Memory B cell (primary cell): ENCODE measurements around the gene CDADC1.

ENCODE experiments used
- ATAC-seq: fragments of 150-1000 bp; cut with Tn5 transposase; 2 replicates; pipeline ENCODE4 v1.10.0; 2021; ENCODE audit warnings: low read depth, mild to moderate bottlenecking, moderate library complexity
- DNase-seq, 2 donors: peaks; one replicate each; pipeline ENCODE4 v3.0.0; 2022; ENCODE audit warnings: low spot score in 2 of 2
- H3K27ac Mint-ChIP-seq: one replicate; pipeline ENCODE4 v1.8.0; 2022; ENCODE audit warnings: mild to moderate bottlenecking, moderate library complexity, mixed read lengths
- H3K27me3 Mint-ChIP-seq: one replicate; pipeline ENCODE4 v1.8.0; 2022; ENCODE audit warnings: mixed read lengths
- H3K36me3 Mint-ChIP-seq: one replicate; pipeline ENCODE4 v1.8.0; 2022; ENCODE audit warnings: mild to moderate bottlenecking, mixed read lengths
- H3K4me1 Mint-ChIP-seq: one replicate; pipeline ENCODE4 v1.8.0; 2022; ENCODE audit warnings: mixed read lengths
- H3K4me3 Mint-ChIP-seq: one replicate; pipeline ENCODE4 v1.8.0; 2022; ENCODE audit warnings: mild to moderate bottlenecking, moderate library complexity, mixed read lengths
- H3K9me3 Mint-ChIP-seq: one replicate; pipeline ENCODE4 v1.8.0; 2022; ENCODE audit warnings: mixed read lengths

Gene CDADC1

GRCh38 chr13:49295244-49295643 lies 47.5 kb downstream of the CDADC1 start:
- no peak overlapping the region for H3K27ac Mint-ChIP-seq
- ATAC-seq = no peak
- no peak for DNase-seq
- H3K4me3 Mint-ChIP-seq = no peak overlapping the region
- H3K9me3 Mint-ChIP-seq = no peaks in the 10 kb centered on the region
- no peaks in the 10 kb centered on the region for H3K27me3 Mint-ChIP-seq
- H3K36me3 Mint-ChIP-seq = peaks cover 7% of the 10 kb centered on the region
- no peaks in the 10 kb centered on the region for H3K4me1 Mint-ChIP-seq

- Mint-ChIP-seq H3K27ac (no peak overlapping the region), H3K4me3 (no peak overlapping the region), H3K4me1 (peaks cover 4% of the 10 kb centered on the region), H3K36me3 (peaks cover 7% of the 10 kb centered on the region), H3K9me3 (no peaks in the 10 kb centered on the region), H3K27me3 (no peaks in the 10 kb centered on the region)
- DNase-seq = no peak
- ATAC-seq = no peak
These were observed 48.9 kb downstream of the CDADC1 start for GRCh38 chr13:49296659-49297058.

- no peak for ATAC-seq
- no peak overlapping the region for H3K4me3 Mint-ChIP-seq
- no peak for DNase-seq
- H3K9me3 Mint-ChIP-seq = no peaks in the 10 kb centered on the region
- peaks cover 4% of the 10 kb centered on the region for H3K4me1 Mint-ChIP-seq
- H3K27ac Mint-ChIP-seq = no peak overlapping the region
- no peaks in the 10 kb centered on the region for H3K27me3 Mint-ChIP-seq
- peaks cover 7% of the 10 kb centered on the region for H3K36me3 Mint-ChIP-seq
These were observed 49.6 kb downstream of the CDADC1 start for GRCh38 chr13:49297338-49297737.

DNA sequence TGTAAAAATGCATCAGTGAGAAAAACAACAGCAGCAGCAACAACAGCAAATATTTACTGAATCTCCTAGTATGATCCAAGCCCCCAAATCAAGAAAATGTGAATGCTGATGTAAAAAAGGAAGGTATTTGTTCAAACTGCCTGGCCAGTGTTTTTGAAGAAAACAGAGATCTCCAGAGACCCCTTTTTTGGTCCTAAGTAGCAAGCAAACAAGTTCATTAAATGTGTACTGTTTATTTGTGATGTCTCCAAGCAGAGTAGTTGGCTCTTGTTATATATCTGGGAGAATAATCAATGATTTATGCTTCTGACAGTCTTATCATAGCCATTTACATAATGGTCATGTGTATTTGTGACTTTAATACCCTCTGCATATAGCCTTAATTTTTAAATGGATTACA lies 50.7 kb downstream of the CDADC1 start:
- peaks cover 4% of the 10 kb centered on the region for H3K36me3 Mint-ChIP-seq
- H3K4me1 Mint-ChIP-seq = peaks cover 7% of the 10 kb centered on the region
- H3K9me3 Mint-ChIP-seq = no peaks in the 10 kb centered on the region
- ATAC-seq (no peak), DNase-seq (no peak)
- no peak overlapping the region for H3K27ac Mint-ChIP-seq
- no peaks in the 10 kb centered on the region for H3K27me3 Mint-ChIP-seq
- no peak overlapping the region for H3K4me3 Mint-ChIP-seq

DNA sequence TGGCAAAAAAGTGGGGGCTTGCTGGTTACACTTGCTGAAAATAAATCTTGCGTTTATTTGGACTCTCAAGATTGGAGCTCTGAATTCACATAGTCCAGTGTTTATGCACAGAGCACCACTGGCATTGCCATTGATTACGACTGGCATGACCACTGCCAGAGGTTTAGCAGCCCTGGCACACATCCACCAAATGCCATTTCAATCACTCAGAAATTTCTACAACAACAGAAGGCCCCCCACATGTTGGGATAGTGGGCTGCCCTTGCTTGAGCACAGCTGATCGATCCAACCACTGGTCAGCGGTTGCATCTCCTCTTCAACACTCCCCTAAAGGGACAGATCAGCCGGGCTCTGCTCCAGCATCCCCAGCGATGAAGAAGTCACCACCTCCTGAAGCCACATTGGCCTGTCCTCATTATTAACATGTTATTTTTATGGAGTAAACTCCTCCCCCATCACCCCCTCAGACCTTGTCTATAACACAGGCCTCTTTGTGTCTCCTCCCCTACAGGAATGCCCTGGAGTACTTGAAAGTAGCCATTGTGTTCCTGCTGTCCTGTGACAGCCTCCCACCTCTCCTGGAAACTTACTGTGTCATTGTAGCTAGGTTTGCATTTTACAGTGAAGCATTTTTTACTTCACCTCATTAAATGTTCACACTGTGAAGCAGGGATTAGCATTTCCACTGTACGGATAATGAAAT lies 51.3 kb downstream of the CDADC1 start:
- DNase-seq = no peak
- Mint-ChIP-seq H3K27me3 (no peaks in the 10 kb centered on the region), H3K4me3 (no peak overlapping the region), H3K9me3 (no peaks in the 10 kb centered on the region), H3K27ac (no peak overlapping the region), H3K4me1 (peaks cover 9% of the 10 kb centered on the region), H3K36me3 (peaks cover 3% of the 10 kb centered on the region)
- no peak for ATAC-seq

GRCh38 chr13:49300276-49300675 lies 52.6 kb downstream of the CDADC1 start:
- Mint-ChIP-seq H3K27ac (no peak overlapping the region), H3K36me3 (peaks cover 2% of the 10 kb centered on the region), H3K4me3 (no peak overlapping the region), H3K9me3 (no peaks in the 10 kb centered on the region), H3K4me1 (peaks cover 9% of the 10 kb centered on the region), H3K27me3 (no peaks in the 10 kb centered on the region)
- no peak for ATAC-seq
- no peak for DNase-seq

DNA sequence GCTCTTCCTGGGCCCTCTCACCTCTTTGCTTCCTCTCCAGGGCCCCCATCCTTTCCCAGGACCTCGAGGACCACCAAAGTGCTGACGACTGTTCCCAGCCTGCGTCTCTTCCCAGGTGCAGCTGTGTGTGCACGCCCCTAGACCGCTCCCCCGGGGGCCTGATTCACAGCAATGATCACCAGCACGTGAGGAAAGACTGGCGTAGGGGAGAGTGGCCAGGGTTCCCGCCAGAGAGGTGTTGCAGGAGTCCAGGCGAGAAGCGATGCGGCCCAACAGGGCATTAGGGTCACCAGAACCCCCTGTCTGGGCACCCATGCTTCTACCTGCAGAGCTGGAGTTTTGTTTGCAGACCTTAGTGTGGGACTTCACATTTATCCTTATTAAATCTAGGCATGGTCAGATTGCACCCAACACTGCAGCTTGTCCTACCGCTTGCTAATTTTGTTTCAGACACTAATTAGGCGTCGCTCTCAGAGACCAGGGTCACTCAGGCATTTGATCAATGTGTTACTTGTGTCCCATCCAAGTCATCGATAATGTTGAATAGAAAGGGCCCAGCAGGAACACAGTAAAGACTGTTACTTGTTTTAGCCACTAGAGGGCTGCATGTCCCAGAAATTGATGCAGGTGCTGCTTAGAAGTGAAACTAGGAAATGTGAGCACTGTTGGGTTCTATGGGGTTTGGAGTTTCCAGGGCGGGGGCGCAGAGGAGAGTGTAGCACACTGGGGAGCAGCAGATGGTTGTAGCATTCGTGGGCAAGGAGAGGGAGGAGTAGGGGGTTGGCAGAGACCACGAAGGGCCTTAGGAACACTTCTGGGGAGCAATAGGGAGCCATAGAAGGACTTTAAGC lies 53.2 kb downstream of the CDADC1 start:
- DNase-seq (peak; percentile 30 to 71), ATAC-seq (peak; percentile 96)
- H3K27ac Mint-ChIP-seq = peak overlapping the region; percentile 4
- peak overlapping the region; percentile 78 for H3K4me3 Mint-ChIP-seq
- no peaks in the 10 kb centered on the region for H3K27me3 Mint-ChIP-seq
- no peaks in the 10 kb centered on the region for H3K9me3 Mint-ChIP-seq
- no peaks in the 10 kb centered on the region for H3K36me3 Mint-ChIP-seq
- peaks cover 11% of the 10 kb centered on the region for H3K4me1 Mint-ChIP-seq

- Mint-ChIP-seq H3K4me3 (no peak overlapping the region), H3K36me3 (no peaks in the 10 kb centered on the region), H3K27me3 (no peaks in the 10 kb centered on the region), H3K9me3 (no peaks in the 10 kb centered on the region), H3K27ac (no peak overlapping the region), H3K4me1 (peaks cover 11% of the 10 kb centered on the region)
- no peak for ATAC-seq
- no peak for DNase-seq
These were observed 54.5 kb downstream of the CDADC1 start for GRCh38 chr13:49302222-49302621.

DNA sequence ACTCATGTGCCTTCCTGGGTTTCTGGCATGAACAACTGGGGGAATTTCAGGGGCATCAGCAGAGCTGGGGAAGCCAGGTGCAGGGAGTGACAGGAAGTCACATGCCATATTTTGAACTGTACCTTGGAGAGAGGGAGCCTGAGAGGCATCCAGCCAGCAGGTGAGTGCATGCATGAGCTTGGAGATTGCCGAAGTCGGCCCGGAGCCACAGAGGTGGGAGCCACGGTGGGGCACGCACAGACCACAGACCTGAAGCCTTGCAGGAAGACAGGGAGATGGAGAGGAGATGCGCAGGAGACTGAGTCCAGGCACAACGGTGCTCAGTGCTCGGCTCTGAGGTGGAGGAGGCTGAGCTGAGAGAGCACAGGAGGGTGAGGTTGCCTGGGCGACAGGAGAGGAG lies 55.1 kb downstream of the CDADC1 start:
- H3K4me1 Mint-ChIP-seq = peaks cover 11% of the 10 kb centered on the region

DNA sequence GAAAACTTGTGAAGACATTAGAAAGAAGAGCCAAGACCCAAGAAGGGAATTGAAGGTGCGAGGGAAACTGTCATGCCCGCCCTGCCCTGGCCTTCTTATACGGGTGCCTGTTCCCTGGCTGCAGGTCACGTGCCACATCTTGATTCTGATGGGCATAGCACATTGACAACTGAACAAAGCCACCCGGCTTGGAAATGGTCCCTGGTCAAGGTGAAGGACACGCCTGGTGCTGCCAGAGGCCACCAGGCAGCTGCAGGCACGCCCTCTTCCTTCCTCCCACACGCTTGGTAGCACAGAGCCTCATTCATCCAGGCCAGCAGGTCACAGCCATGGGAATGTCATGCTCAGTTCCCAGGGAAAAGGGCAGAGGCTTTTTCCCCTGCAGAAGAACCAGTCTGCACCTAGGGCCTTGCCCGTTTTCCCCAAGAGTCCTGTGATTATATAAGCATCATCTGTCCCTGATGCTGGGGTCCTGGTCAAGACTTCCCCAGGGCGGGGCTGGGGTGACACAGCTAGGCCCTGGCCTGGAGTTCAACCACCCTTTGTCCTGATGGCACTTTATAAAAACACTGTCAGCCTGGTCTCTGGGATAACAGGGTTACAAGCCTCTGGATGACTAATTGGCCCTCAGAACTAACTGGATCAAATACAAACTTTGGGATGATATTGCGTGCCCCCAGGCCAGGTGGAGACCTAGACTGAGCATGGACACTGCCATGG lies 56.0 kb downstream of the CDADC1 start:
- DNase-seq (no peak), ATAC-seq (no peak)
- Mint-ChIP-seq H3K36me3 (no peaks in the 10 kb centered on the region), H3K27ac (no peak overlapping the region), H3K4me3 (no peak overlapping the region), H3K9me3 (no peaks in the 10 kb centered on the region), H3K4me1 (peaks cover 11% of the 10 kb centered on the region), H3K27me3 (no peaks in the 10 kb centered on the region)

More for the DNA sequence above, 55.1 kb downstream of the CDADC1 start:
- Mint-ChIP-seq H3K9me3 (no peaks in the 10 kb centered on the region), H3K4me3 (no peak overlapping the region), H3K27me3 (no peaks in the 10 kb centered on the region), H3K27ac (peak overlapping the region; percentile 6), H3K36me3 (no peaks in the 10 kb centered on the region)
- DNase-seq (no peak), ATAC-seq (no peak)

DNA sequence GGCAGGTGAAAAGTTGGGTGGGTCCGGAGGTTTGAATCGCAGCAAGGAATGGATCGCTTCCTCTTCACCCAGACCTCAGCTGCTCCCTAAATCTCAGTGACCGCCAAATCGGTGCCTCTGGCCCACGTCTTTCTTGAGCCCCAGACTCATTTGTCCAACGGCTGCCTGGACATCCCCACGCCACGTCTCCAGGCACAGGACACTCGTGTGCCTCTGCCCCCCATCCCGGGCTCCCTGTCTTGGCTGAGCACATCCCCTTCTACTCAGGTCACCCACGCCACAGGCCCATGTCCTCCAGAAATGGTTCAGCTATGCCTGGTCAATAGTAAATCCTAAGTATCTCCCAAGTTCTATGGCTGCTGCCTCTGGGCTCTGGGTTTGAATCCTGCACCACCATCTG lies 56.6 kb downstream of the CDADC1 start:
- Mint-ChIP-seq H3K4me3 (no peak overlapping the region), H3K36me3 (no peaks in the 10 kb centered on the region), H3K4me1 (peaks cover 11% of the 10 kb centered on the region), H3K27me3 (no peaks in the 10 kb centered on the region), H3K27ac (no peak overlapping the region), H3K9me3 (no peaks in the 10 kb centered on the region)
- no peak for DNase-seq
- no peak for ATAC-seq

DNA sequence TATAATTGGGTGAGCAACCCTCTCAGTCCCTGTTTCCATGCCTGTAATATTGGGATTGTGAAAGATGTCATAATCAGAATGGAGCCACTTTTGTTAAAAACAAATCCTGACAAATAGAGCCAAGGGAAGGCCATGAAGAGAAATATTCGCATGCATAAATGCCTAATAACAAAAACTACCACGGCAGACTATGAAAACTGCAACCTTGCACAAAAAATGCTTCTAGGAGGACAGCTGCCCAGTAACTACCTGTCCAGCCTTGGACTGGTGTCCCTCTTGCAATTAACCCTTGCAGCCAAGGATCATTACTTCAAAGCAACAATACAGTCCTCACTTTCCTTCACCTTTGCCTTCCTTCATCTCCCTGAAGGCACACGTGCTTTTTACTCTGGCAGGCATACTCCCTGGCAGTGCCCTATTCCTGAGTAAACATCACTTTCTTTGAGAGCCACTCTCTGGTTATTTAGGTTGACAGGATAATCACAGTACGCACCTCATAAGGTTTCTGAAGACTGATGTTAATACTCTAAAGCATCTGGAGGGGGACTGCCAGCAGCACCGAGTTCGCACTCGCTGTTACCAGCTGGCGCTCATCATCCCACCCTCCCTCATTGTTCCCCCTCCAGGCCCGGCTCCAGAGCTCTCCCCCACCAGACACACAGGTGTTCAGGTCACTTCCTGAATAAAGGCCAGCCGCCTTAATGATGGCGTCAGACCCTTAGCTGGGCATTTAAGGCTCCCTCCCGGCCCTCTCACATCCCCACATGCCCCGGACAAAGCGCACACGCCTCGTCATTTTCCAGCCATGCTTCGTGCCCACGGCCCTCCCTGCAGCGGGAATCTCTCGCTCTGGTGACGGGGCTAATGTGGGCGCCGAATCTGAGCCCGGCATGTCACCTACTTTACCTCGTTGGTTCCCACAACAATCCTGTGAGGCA lies 57.3 kb downstream of the CDADC1 start:
- Mint-ChIP-seq H3K4me1 (peaks cover 11% of the 10 kb centered on the region), H3K4me3 (no peak overlapping the region), H3K36me3 (peaks cover 4% of the 10 kb centered on the region), H3K9me3 (no peaks in the 10 kb centered on the region), H3K27ac (no peak overlapping the region), H3K27me3 (no peaks in the 10 kb centered on the region)
- ATAC-seq (no peak), DNase-seq (no peak)

DNA sequence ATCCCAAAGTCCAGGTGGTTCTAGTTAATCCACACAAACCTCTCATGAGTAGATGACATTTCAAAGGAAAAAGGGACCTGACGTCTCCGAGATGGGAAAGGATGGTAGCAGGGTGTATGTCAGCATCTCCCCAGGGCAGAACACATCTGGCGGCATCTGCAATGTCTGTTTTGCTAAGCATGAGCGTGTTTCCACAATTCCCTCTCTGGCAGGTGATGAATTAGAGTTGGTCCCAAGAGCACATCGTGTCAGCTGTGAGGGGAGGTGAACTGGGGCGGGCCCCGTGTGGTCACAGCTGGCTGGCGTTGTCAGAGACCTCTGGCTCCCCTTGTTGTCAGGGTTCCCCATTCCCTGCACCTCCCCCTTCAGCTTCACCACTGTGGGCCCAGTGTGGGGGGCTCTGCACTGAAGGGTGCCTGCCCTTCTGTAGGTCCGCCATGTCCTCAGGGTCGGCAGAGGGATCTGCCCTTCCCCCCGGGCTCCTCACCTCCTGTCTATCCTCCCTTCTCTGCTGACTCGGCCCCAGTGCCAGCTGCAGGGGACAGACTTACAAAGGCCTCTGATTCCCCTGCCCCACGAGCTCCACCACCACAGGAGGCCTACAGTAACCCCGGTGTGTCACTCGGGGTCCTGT lies 58.2 kb downstream of the CDADC1 start:
- Mint-ChIP-seq H3K27me3 (no peaks in the 10 kb centered on the region), H3K9me3 (no peaks in the 10 kb centered on the region), H3K27ac (no peak overlapping the region), H3K4me1 (peaks cover 11% of the 10 kb centered on the region), H3K4me3 (no peak overlapping the region), H3K36me3 (peaks cover 4% of the 10 kb centered on the region)
- DNase-seq (no peak), ATAC-seq (no peak)
